NCI-H146 treated with DMSO at 0.1 percent for 48 hours (cell line): ENCODE measurements around the gene MGLL.

Experiments
- DNase-seq: peaks from one replicate; lab custom pipeline; 2025; ENCODE audit not compliant: unreplicated experiment; lab: John Stamatoyannopoulos, UW

Gene MGLL

DNA sequence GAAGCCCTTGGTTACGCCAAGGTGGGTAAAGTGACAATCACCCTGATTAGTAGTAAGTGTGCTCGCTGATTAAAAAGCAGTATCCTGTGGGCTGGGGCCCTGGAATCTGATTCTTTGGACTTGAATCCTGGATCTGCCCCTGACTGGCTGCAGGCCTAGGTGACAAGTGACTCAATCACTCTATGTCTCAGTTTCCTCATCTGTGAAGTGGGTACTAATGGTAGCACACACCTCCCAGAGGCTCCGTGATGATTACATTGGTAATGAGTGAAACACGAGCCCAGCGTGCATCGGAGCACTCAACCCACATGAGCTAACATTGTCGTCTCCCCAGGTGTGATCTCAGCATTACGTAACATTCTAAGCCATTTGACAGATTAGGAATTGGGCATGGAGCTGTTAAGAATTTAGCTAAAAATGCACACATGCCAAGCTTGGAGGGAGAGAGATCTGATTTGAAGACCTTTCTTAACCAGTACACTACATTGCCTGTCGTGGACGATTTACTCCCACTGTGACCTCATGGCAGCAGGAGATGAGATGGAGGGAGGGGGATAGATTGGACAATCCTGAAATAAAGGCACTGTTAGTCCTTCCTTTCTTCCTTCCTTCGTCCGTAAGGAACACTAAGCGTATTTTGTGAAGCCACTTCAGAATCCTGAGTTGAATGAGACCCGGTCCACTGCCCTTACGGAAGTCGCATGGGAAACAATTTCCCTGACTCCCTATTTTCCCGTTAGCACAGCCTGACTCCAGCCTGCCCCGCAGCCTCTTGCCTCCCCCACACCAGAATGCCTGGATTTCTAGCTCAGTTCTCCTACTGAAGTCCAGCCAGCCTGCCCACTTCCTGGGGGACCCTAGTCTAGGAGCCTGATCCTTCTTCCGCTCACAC is 32.1 kb downstream of the MGLL start:
- DNase-seq = no peak

GRCh38 chr3:127789051-127789450 is 33.3 kb downstream of the MGLL start:
- no peak for DNase-seq

DNA sequence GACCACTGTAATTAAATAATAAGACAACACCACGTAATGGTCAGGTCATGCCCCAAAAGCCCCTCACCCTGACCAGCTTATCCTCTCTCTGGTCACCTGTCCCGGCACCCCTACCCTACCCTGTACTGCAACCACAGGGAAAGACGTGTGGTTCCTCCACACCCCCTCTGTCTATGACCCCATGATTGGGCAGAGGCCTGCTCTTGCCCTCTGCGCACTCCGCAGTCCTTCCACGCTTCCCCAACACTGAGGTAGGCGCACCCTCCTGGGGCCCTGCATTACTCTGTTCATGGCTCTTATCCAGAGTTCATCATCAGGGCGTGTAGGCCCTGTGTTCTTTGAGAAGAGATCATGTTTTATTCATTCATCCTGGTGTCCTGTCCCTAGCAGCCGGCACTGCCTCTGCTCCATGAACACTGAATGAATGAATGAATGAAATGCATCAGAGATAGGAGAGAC is 33.8 kb downstream of the MGLL start:
- DNase-seq = no peak

DNA sequence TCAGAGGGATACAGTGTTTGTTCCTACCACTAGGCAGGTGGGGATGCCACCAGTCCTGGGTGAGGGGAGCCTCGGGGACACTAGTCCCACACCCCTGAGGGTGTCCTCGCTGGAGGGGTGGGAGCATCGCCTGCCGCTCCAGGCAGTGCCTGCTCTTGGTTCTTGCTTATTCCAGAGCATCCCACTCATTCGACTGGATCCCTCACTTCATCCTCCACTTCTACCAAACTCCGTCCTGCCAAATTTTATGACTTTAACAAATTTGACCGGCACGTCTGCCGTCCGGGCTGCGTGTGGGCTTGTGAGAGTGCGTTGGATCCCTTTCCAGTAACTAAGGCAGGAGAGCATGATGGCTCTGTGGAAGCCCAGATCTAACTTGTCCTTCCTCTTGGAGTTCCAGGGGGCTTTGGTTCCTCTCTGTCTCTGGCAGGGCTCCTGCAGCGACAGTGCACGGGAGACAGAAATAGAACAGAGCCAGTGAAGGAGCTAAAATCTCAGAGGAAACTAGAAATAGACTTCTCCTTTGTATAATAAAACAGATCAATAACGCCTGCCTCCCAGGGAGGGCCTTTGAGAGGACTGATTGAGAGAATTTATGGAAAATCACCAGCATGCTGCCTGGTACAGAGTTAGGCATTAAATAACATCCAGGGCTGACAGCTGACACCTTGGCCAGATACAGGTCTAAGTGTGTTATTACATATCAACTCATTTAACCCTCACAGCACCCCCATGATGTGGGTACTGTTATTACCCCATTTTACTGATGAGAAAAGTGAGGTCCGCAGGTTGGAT is 34.5 kb downstream of the MGLL start:
- no peak for DNase-seq

- no peak for DNase-seq
Measured at GRCh38 chr3:127787071-127787490, 35.2 kb downstream of the MGLL start.

DNA sequence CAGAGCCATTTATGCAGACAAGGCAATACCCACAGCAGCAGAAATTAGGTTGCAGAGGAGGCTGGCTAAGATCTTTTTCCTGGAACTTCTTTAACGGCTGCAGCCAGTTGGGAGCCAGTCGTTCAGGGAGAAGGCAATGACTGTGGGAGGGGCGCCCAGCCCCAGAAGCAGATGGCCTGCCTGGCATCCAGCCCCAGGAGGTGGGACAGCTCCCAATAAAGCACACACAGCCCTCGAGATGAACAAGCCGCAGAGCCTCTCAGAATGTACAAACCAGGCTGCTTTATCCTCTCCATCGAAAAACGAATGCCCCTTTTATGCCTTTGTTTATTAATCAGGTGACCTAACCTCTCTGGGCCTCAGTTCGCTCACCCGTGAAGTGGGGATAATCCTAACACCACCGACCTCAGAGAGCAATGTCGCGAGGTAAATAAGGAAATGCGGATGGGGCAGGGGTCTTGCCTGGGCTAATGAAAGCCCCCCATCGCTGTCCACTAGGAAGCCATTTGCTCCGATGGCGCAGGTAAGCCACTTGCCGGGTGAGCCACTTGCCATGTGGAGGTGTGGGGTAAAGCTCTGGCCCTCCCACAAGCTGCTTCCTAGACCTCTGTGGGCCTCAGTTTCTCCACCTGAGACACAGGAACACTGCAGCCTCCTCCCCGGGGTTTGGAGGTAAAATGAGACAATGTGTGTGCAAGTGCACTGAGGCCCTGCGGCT is 35.8 kb downstream of the MGLL start:
- no peak for DNase-seq

DNA sequence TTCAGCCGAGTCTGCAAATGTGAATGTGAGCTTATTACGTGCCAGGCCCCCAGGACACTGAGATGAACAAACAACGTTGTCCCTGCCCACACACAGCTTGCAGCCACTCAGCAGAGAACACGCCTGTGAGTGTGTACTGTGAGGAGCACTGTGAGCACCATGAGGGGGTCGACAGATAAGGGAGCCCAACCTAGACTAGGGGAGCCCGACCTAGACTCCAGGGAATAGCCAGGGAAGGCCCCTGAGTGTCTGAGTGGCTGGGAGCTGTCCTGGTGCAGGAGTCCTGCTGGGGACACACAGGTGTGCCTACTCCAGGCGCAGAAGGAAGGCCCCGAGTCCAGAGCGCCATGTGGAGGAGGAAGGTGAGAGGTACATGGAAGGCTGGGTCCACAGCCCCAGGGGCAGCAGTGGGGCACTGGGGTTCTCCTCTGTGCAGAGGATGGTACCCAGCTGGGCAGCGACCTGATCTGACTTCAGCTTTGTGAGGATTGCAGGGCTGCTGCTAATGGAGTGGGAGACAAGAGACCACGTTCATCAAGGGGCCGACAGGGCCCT is 36.5 kb downstream of the MGLL start:
- no peak for DNase-seq

DNA sequence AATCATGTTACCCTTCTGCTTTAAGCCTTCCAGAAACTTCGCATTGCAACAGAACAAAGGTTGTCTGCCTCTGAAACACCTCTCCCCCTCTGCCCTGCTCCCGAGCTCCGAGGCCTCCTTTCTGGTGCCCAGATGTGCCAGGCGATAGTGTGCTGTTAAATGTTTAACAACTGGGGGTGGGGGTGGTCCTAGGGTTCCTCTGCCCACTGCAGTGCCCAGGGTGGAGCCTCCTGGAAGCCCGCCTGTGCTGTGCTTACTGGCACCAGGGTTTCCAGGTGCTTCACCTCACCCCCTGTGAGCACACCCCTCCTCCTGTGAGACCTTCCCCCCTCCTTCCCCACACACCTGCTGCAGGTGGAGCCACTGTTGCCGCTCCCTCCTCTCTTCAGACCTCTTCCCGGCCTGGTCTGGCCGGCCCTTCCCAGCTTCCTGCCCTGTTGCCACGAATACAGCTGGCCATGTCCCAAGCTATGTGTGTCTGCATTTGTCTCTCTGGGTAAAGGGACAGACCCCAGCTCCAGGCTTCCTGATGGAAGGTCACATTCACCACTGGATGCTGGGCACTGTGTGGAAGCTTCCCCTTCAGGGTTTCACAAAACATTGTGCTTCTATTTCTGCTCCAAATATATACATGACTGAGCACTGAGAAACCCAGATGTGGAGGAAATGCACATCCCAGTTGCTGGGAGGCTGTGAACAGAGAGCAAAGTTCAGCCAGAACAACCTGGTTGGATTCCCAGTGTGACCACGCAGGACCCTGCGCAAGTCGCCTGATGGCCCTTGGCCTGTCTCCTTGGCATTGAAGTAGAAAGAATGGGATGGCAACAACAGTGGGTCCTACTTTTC is 37.2 kb downstream of the MGLL start:
- peak; percentile 92 for DNase-seq

GRCh38 chr3:127784283-127784682 is 38.0 kb downstream of the MGLL start:
- no peak for DNase-seq

DNA sequence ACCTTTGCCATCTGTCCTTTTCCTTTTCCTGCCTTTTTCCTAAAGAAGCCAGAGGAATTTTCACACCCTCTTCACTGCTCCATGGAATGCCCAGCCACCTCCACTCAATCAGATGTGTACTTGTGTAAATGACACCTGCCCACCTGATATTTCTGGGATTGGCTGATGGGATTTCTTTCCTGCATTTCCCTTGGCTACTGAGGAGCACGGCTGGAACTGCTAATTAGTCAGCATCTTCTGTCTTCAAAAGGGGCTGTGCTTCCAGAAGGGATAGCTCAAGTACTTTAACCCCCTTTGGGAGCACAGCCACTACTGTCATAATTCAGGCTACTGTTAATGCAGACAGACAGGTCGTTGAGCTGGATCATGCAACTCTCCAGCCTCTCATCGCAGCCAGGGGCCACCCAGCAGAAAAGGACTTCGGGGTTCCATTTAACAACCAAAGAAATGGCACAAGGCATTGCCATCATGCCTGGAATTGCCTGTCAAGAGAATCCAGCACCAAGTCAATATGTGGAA is 38.6 kb downstream of the MGLL start:
- no peak for DNase-seq

- no peak for DNase-seq
Measured at GRCh38 chr3:127783166-127783565, 39.1 kb downstream of the MGLL start.

DNA sequence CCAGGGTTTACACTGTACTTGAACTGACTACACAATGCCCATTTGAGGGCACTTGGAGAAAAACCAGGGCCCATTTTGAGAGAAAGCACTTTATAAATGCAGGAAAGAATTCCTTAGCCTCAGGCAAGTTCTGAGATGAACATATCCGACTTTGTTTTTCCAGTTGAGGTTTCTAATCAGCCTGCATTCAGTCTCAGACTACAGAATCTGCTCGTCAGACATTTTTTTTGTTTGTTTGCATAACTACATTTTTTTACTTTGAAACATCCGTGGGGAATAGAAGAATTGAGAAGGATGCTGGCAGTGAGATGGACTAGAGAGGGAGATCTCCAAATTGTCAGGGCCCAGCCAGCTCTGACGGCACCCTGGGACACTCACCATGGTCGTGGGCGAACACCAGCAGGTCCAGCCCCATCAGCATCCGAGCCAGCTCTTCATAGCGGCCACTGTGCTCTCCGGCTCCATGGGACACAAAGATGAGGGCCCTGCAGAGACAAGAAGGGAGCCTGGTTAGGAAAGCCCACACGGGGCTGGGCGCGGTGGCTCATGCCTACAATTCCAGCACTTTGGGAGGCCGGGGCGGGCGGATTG is 40.8 kb downstream of the MGLL start:
- no peak for DNase-seq

- DNase-seq = no peak
Measured at GRCh38 chr3:127780536-127781400, 41.5 kb downstream of the MGLL start.

DNA sequence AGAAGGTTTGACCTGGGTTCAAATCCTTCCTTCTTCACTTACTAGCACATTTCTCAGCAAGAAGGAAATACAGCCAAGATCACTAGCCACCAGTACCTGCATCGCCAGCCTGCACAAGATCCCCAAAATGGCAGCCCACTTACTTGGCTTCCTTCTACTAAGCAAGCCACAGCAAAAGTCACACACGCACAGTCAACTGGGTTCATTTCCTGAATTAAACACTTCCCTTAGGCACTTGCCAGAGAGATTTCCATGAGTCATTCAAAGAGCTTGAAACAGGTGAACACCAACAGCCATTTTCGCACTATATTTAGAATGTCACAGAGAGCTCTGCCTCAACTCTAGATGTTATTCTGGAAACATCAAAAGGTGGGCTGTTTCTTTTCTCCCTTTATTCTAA is 42.6 kb downstream of the MGLL start:
- DNase-seq = no peak

DNA sequence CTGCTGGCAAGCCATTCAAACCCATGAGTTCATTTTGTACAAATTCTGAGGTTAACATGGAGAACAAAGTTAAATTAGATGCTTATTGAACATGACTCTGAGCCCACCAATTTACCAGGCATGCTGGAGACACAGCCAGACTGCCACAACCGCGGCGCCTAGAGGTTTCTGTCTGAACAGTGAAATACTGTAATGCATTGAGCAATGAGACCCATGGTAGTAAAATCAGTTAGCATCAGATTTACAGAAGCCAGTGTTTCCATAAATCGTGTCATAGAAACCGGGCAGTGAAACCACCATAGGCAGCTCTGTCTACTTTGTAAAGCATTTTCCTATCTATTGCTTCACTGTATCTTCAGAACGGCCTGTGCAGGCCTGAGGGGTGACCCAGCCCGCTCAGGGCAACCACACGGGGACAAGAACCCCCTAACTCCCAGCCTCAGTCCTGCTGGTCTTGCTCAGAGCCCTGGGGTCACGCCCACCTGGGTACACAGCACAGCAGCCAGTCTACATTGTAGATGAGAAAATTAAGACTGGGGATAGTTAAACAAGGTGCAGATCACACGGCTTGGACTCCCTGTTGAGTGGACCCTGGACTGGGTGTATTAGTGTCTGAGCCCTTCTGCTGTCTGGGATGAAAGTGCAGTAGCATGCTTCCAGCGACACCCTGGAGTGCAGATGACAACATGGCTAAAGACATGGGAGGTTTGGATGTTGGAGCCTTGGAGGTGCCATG is 44.2 kb downstream of the MGLL start:
- DNase-seq = peak; percentile 15

- no peak for DNase-seq
Measured at GRCh38 chr3:127777332-127777731, 45.0 kb downstream of the MGLL start.

GRCh38 chr3:127776347-127776746 is 46.0 kb downstream of the MGLL start:
- DNase-seq = no peak
